ENCODE data around the gene RUNX1. TPM values are rescaled to one million over a fixed set of nuclear protein-coding genes. Genes with fewer than 3 reads are reported as not detected.

RUNX1 gene
- total and polyA plus RNA-seq, 2 donors (not counting 3 experiments of a cell fraction or from before 2014, with no cell fraction given), result 4.6 to 17.9 TPM

DNA sequence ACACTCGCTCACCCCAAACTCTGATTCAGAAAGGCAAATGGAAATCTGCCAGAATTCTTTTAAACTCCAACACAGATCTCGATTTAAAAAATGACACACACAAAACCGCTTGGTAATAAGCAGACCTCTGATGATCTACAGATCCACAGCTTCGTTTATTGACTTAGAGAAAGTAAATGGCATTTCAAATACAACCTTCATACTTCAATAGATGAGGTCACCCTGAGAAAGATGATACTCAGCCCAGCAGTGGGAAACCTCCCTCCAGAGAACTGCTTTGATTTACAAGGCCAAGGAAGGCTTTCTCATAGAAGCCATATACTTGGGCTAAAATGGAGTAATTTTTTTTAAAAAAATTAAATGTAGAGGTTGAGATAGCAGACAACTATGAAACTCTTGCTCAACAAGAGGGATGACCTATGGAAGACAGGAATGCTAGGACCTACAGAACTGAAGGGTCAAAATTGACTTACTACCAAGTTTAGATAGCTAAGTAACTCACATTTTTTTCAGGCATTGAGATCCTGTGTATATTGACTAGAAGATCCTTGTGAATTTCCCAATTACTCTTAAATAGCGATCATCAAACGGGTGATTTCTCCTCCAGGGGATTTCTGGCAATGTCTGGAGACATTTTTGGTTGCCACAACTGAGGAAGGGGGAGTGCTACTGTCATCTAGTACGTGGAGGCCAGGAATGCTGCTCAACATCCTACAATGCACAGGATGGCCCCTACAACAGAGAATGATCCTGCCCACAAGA, 236.4 kb downstream of the RUNX1 start:
- Histone ChIP-seq H3K9me1 (replicated peaks; ENCODE audit: control insufficient read depth, extremely low read depth, insufficient read depth, low read length) (no peaks in the 10 kb centered on the region), H3K9ac (replicated peaks; ENCODE audit: extremely low read depth, insufficient read depth, low read length) (no peak overlapping the region), H3K36me3 (ENCODE audit: control insufficient read depth in 2 of 2, extremely low read depth in 1 of 2, insufficient read depth in 2 of 2, low read length in 2 of 2) (no peaks in the 10 kb centered on the region), H3K4me1 (ENCODE audit: control insufficient read depth, extremely low read depth, insufficient read depth, low read length) (peaks cover 28% of the 10 kb centered on the region), H4K20me1 (replicated peaks; ENCODE audit: control insufficient read depth, extremely low read depth, insufficient read depth, low read length) (no peaks in the 10 kb centered on the region), H3K4me2 (ENCODE audit: insufficient read depth, low read length) (no peak overlapping the region), H3K27me3 (ENCODE audit: control insufficient read depth in 2 of 2, insufficient read depth in 2 of 2, low read length in 2 of 2) (no peaks in the 10 kb centered on the region), H3K79me2 (ENCODE audit: control insufficient read depth, insufficient read depth, low read length) (peaks cover 7% of the 10 kb centered on the region), H3K9me3 (replicated peaks; ENCODE audit: control insufficient read depth, insufficient read depth, low read length) (no peaks in the 10 kb centered on the region), H3K27ac (ENCODE audit: insufficient read depth, low read depth, low read length) (no peak overlapping the region), H2AFZ (ENCODE audit: low read depth, low read length) (no peak overlapping the region), H3K4me3 (replicated peaks in 1 of 3; ENCODE audit: insufficient read depth in 1 of 3, low read depth in 1 of 3, low read length in 3 of 3) (no peak overlapping the region)
- no peak for DNase-seq (ENCODE audit: low read depth, low spot score)
- intact Hi-C loops (cut with micrococcal nuclease) (no loop called here), dilution Hi-C loops (cut with MboI; ENCODE audit: extremely low pct_ligation_motif_present, low sequenced_read_pairs) (no loop called here)
- CTCF ChIA-PET, result interaction anchor here (0.5 to 1.6 kb wide), 7 partner anchors 10 to 73 kb away, joined by 3 to 6 read pairs (median 3); no protein-coding TSS in a partner anchor
- POLR2A ChIA-PET, result interaction anchor here (2.0 kb wide), 1 partner anchor 76 kb away, joined by 9 read pairs; no protein-coding TSS in a partner anchor
- no TSS peak for BruUV-seq (replicated peaks)
- no peak for FAIRE-seq
- no peak for TF ChIP-seq POLR2AphosphoS5 (IDR thresholded peaks at IDR 0.05; ENCODE audit: insufficient read depth, low read depth, low read length)
- no peak for TF ChIP-seq FOS (IDR thresholded peaks at IDR 0.05; ENCODE audit: borderline replicate concordance, insufficient read depth, low read length)
- no peak for TF ChIP-seq POLR2A (IDR thresholded peaks at IDR 0.05; ENCODE audit: low read depth, low read length)
- TF ChIP-seq GATA2 (IDR thresholded peaks at IDR 0.05; ENCODE audit: insufficient read depth, insufficient read length, low read depth, low read length), result no peak
- TF ChIP-seq, protein P1, sequence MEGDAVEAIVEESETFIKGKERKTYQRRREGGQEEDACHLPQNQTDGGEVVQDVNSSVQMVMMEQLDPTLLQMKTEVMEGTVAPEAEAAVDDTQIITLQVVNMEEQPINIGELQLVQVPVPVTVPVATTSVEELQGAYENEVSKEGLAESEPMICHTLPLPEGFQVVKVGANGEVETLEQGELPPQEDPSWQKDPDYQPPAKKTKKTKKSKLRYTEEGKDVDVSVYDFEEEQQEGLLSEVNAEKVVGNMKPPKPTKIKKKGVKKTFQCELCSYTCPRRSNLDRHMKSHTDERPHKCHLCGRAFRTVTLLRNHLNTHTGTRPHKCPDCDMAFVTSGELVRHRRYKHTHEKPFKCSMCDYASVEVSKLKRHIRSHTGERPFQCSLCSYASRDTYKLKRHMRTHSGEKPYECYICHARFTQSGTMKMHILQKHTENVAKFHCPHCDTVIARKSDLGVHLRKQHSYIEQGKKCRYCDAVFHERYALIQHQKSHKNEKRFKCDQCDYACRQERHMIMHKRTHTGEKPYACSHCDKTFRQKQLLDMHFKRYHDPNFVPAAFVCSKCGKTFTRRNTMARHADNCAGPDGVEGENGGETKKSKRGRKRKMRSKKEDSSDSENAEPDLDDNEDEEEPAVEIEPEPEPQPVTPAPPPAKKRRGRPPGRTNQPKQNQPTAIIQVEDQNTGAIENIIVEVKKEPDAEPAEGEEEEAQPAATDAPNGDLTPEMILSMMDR (IDR thresholded peaks at IDR 0.05; ENCODE audit: extremely low read depth in 1 of 2, insufficient read depth in 1 of 2, low read depth in 1 of 2, low read length in 2 of 2), result no peak

All from endothelial cell of umbilical vein (primary cell).